HG02938 (cell line): ENCODE measurements around the gene KCNS1.
"Not testable (repeated sequence)": the region's sequence is repeated elsewhere in the genome, so short reads cannot be mapped to it uniquely, and the experiment has no call there.

Experiments used
- ATAC-seq: cut with Tn5 transposase; IDR thresholded peaks from one replicate; pipeline ENCODE4 v1.9.1; 2021; ENCODE audit warnings: mild to moderate bottlenecking, moderate library complexity; ENCODE audit not compliant: unreplicated experiment

The KCNS1 gene

GRCh38 chr20:45082468-45082867, 18.5 kb downstream of the KCNS1 start:
- ATAC-seq, result no peak

GRCh38 chr20:45080867-45081624, 19.9 kb downstream of the KCNS1 start:
- no peak for ATAC-seq

- ATAC-seq, result no peak
Observed at GRCh38 chr20:45077559-45077958, 23.4 kb downstream of the KCNS1 start.

GRCh38 chr20:45073221-45073620, 27.7 kb downstream of the KCNS1 start:
- ATAC-seq, result no peak

GRCh38 chr20:45072066-45072465, 28.9 kb downstream of the KCNS1 start:
- ATAC-seq, result no peak

GRCh38 chr20:45070932-45071632, 29.8 kb downstream of the KCNS1 start:
- ATAC-seq, result no peak

GRCh38 chr20:45069261-45069660, 31.7 kb downstream of the KCNS1 start:
- ATAC-seq, result no peak

- no peak for ATAC-seq
Observed at GRCh38 chr20:45067558-45067957, 33.4 kb downstream of the KCNS1 start.

- no peak for ATAC-seq
Observed at GRCh38 chr20:45067087-45067486, 33.8 kb downstream of the KCNS1 start.

GRCh38 chr20:45066372-45066771, 34.6 kb downstream of the KCNS1 start:
- no peak for ATAC-seq

- no peak for ATAC-seq
Observed at GRCh38 chr20:45064812-45065211, 36.1 kb downstream of the KCNS1 start.

- ATAC-seq, result not testable (repeated sequence)
Observed at GRCh38 chr20:45063107-45063506, 37.8 kb downstream of the KCNS1 start.

- no peak for ATAC-seq
Observed at GRCh38 chr20:45061244-45061643, 39.7 kb downstream of the KCNS1 start.

GRCh38 chr20:45060294-45060693, 40.6 kb downstream of the KCNS1 start:
- ATAC-seq, result no peak

GRCh38 chr20:45059022-45059728, 41.8 kb downstream of the KCNS1 start:
- no peak for ATAC-seq

- ATAC-seq, result no peak
Observed at GRCh38 chr20:45058168-45058850, 42.6 kb downstream of the KCNS1 start.

- ATAC-seq, result no peak
Observed at GRCh38 chr20:45056473-45057173, 44.3 kb downstream of the KCNS1 start.

- no peak for ATAC-seq
Observed at GRCh38 chr20:45055056-45055455, 45.9 kb downstream of the KCNS1 start.

GRCh38 chr20:45053430-45054351, 47.2 kb downstream of the KCNS1 start:
- no peak for ATAC-seq
